Tibial nerve (tissue), 3 donors: ENCODE measurements around the gene KRT80.

Source experiments
- POLR2A ChIP-seq, 2 donors: fragments of 450-650 bp; IDR thresholded peaks; one replicate each; pipeline ENCODE4 v1.6.1; 2017; ENCODE audit warnings: antibody characterized with exemption in 2 of 2, mild to moderate bottlenecking in 2 of 2, moderate library complexity in 2 of 2
- TF ChIP-seq, protein P1 (sequence below), 5 experiments: fragments of 200-600 bp in 3 of 5; fragments of 450-650 bp in 2 of 5; sonication (generic) in 3 of 5; IDR thresholded peaks; one replicate each; pipeline ENCODE4 v1.5.1; 2016 to 2019; ENCODE audit warnings: antibody characterized with exemption in 5 of 5, mild to moderate bottlenecking in 3 of 5, moderate library complexity in 2 of 5

DNA sequence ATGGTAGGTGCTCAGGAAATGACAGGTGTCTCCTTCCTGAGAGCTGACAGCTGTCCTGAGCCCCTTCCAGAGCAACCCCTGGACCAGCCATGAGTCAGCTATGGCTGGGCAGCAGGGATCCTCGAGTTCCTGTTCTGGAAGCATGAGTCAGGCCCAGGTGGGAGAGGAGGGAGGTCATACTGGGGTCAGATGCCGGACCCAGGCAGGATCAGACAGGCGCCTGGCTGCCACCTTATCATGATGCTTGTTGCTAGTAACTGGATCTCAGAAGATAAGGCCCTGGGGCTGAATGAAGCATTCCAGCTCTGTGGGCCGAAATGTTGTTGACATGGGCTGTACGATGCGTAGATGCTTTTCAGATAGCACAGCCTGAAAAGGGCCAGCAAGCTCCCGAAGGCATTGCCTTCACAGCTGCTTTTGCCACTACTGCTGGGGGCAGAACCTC is 23.8 kb upstream of the KRT80 start:
- TF ChIP-seq, protein P1, sequence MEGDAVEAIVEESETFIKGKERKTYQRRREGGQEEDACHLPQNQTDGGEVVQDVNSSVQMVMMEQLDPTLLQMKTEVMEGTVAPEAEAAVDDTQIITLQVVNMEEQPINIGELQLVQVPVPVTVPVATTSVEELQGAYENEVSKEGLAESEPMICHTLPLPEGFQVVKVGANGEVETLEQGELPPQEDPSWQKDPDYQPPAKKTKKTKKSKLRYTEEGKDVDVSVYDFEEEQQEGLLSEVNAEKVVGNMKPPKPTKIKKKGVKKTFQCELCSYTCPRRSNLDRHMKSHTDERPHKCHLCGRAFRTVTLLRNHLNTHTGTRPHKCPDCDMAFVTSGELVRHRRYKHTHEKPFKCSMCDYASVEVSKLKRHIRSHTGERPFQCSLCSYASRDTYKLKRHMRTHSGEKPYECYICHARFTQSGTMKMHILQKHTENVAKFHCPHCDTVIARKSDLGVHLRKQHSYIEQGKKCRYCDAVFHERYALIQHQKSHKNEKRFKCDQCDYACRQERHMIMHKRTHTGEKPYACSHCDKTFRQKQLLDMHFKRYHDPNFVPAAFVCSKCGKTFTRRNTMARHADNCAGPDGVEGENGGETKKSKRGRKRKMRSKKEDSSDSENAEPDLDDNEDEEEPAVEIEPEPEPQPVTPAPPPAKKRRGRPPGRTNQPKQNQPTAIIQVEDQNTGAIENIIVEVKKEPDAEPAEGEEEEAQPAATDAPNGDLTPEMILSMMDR (IDR thresholded peaks at IDR 0.05), result no peak
- no peak for TF ChIP-seq POLR2A (IDR thresholded peaks at IDR 0.05)
